NCI-H2107 (cell line): Measurements from ENCODE around the gene SPO11.

Experiments
- DNase-seq: peaks from one replicate; lab custom pipeline; 2025; lab: John Stamatoyannopoulos, UW

Gene SPO11

GRCh38 chr20:57329608-57330221, at the start of gene SPO11:
Gene SPO11 (plus strand): TSS chr20:57329803. CDS start chr20:57329868, 65 bp downstream.
- DNase-seq: no peak

GRCh38 chr20:57280221-57280620, 49.4 kb upstream of the SPO11 start:
- no peak for DNase-seq

- no peak for DNase-seq
Measured at GRCh38 chr20:57281900-57282299, 47.7 kb upstream of the SPO11 start.

GRCh38 chr20:57282670-57283361, 46.8 kb upstream of the SPO11 start:
- DNase-seq: no peak

GRCh38 chr20:57283860-57284259, 45.7 kb upstream of the SPO11 start:
- no peak for DNase-seq

GRCh38 chr20:57287007-57287880, 42.4 kb upstream of the SPO11 start:
- DNase-seq: no peak

GRCh38 chr20:57287901-57288300, 41.7 kb upstream of the SPO11 start:
- no peak for DNase-seq

GRCh38 chr20:57288651-57289277, 40.8 kb upstream of the SPO11 start:
- no peak for DNase-seq

- DNase-seq: no peak
Measured at GRCh38 chr20:57289391-57290177, 40.0 kb upstream of the SPO11 start.

GRCh38 chr20:57290178-57290484, 39.5 kb upstream of the SPO11 start:
- DNase-seq: no peak

- no peak for DNase-seq
Measured at GRCh38 chr20:57291003-57291402, 38.6 kb upstream of the SPO11 start.

GRCh38 chr20:57291694-57292093, 37.9 kb upstream of the SPO11 start:
- no peak for DNase-seq

GRCh38 chr20:57292611-57293010, 37.0 kb upstream of the SPO11 start:
- DNase-seq: no peak

GRCh38 chr20:57293995-57294394, 35.6 kb upstream of the SPO11 start:
- no peak for DNase-seq

GRCh38 chr20:57294550-57294949, 35.1 kb upstream of the SPO11 start:
- no peak for DNase-seq

- no peak for DNase-seq
Measured at GRCh38 chr20:57298457-57298856, 31.1 kb upstream of the SPO11 start.

- no peak for DNase-seq
Measured at GRCh38 chr20:57301026-57301425, 28.6 kb upstream of the SPO11 start.

- DNase-seq: no peak
Measured at GRCh38 chr20:57306747-57307146, 22.9 kb upstream of the SPO11 start.

- no peak for DNase-seq
Measured at GRCh38 chr20:57308451-57309271, 20.9 kb upstream of the SPO11 start.

GRCh38 chr20:57309544-57310115, 20.0 kb upstream of the SPO11 start:
- no peak for DNase-seq
